ENCODE results near the gene EDAR.

Gene EDAR

DNA sequence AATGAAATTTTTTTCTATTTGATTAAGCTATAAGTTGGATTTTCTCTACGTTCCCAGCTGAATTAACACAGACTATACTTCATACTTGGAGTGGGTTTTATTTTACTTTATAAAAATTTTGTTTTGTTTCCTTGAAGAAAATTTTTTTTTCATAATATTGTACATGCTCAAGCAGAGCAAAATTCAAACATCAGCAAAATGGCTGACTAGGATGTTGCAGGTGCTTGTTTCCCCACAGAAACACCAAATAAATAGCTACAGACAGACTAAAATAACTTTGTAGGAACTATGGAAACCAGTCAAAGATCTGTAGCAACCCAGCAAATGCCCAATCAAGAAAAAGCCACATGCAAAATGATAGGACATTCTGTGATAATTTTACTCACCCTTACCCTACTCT is 120.1 kb downstream of the EDAR start:
- Histone ChIP-seq H3K4me3 (no peak overlapping the region), H3K27ac (no peak overlapping the region)
- no peak for DNase-seq (ENCODE audit: low spot score)
- TF ChIP-seq, protein P1, sequence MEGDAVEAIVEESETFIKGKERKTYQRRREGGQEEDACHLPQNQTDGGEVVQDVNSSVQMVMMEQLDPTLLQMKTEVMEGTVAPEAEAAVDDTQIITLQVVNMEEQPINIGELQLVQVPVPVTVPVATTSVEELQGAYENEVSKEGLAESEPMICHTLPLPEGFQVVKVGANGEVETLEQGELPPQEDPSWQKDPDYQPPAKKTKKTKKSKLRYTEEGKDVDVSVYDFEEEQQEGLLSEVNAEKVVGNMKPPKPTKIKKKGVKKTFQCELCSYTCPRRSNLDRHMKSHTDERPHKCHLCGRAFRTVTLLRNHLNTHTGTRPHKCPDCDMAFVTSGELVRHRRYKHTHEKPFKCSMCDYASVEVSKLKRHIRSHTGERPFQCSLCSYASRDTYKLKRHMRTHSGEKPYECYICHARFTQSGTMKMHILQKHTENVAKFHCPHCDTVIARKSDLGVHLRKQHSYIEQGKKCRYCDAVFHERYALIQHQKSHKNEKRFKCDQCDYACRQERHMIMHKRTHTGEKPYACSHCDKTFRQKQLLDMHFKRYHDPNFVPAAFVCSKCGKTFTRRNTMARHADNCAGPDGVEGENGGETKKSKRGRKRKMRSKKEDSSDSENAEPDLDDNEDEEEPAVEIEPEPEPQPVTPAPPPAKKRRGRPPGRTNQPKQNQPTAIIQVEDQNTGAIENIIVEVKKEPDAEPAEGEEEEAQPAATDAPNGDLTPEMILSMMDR (IDR thresholded peaks at IDR 0.05): no peak

DNA sequence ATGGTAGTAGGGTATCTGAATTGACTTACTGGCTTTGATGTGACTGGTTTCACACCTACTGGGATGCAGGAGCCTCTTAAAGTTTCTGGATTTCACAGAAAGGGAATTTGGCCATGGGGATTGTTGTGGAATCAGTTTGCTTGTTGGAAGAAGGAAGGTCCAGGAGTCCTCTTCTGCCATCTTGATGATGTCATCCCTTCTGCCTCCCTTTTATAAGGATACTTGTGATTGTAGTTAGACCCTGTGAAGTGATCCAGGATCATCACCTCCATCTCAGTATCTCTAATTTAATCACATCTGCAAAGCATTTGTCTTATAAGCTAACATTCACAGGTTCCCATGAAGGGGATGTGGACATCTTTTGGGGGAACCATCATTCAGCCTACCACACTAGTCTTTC is 123.0 kb downstream of the EDAR start:
- no peak overlapping the region for H3K4me3 ChIP-seq
- DNase-seq (ENCODE audit: low spot score): no peak
- TF ChIP-seq, protein P1 (IDR thresholded peaks at IDR 0.05): no peak
- H3K27ac ChIP-seq: no peak overlapping the region

DNA sequence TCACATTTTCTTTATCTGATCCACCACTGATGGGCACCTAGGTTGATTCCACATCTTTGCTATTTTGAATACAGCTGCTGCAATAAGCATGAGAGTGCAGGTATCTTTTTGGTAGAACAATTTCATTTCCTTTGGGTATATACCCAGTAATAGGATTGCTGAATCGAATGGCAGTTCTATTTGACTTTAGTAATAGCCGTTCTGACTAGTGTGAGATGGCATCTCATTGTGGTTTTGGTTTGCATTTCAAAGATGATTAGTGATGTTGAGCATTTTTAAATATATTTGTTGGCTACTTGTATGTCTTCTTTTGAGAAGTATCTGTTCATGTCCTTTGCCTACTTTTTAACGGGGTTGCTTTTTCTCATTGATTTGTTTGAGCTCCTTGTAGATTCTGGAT is 130.1 kb downstream of the EDAR start:
- no peak for DNase-seq (ENCODE audit: low spot score)
- no peak overlapping the region for H3K27ac ChIP-seq
- TF ChIP-seq, protein P1 (IDR thresholded peaks at IDR 0.05): no peak
- H3K4me3 ChIP-seq: no peak overlapping the region

DNA sequence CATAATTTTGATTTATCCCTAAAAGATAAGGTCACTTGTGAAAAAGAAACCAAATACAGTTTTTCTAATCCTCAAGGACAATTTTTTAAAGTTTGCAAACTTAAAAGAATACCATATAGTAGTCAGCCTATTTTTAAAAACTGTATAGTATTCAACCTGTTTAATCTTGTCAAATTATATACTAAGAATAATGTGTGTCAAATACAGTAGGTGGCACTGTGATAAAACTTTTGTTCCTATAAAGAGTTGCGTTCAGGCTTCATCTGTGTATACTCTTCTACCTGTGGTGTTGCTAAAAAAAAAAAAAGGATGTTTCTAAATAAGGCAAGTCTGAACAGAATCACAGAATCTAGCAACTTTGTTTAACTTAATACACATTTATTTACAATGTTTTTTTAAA is 133.8 kb downstream of the EDAR start:
- H3K4me3 ChIP-seq: no peak overlapping the region
- no peak overlapping the region for H3K27ac ChIP-seq
- TF ChIP-seq, protein P1 (IDR thresholded peaks at IDR 0.05): no peak
- DNase-seq (ENCODE audit: low spot score): no peak

DNA sequence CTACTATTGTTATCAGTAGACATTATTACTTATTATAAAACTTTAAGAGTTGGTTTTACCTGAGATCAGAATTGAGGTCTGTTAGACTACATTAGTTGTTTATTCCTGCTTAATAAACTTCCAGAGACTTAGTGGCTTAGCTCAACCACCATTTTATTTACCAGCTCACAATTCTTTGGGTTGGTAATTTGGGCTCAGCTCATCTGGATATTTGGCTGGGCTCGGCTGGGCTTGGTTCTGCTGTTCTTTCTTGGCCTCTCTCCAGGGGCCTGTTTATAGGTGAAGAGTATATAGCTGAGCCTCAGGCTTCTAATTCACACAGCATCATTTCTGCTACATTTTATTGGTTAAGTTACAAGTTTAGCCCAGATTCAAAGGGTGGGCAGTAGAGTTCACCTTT is 134.5 kb downstream of the EDAR start:
- TF ChIP-seq, protein P1 (IDR thresholded peaks at IDR 0.05): no peak
- Histone ChIP-seq H3K27ac (no peak overlapping the region), H3K4me3 (no peak overlapping the region)
- no peak for DNase-seq (ENCODE audit: low spot score)

DNA sequence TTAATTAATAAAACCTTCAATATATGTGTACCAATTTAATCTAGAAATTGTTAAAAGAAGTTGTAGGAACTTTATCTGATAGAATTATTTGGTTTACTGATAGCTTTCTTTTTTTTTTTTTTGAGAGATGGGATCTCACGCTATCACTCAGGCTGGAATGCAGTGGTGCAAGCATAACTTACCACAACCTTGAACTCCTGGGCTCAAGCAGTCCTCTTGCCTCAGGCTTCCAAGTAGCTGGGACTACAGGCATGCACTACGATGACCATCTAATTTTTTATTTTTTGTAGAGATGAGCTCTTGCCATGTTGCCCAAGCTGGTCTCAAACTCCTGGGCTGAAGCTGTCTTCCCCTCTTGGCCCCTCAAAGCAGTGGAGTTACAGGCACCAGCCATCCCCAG is 135.6 kb downstream of the EDAR start:
- TF ChIP-seq, protein P1 (IDR thresholded peaks at IDR 0.05): no peak
- no peak overlapping the region for H3K4me3 ChIP-seq
- H3K27ac ChIP-seq: no peak overlapping the region

DNA sequence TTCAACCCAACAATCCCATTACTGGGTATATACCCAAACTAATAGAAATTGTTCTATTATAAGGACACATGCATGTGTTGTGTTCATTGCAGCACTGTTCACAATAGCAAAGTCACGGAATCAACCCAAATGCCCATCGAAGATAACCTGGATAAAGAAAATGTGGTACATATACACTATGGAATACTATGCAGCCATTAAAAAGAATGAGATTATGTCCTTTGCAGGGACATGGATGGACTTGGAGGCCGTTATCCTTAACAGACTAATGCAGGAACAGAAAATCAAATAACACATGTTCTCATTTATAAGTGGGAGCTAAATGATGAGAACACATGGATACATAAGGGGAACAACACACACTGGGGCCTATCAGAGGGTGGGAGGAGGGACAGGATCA is 136.6 kb downstream of the EDAR start:
- TF ChIP-seq, protein P1 (IDR thresholded peaks at IDR 0.05): no peak
- no peak for DNase-seq (ENCODE audit: low spot score)
- H3K27ac ChIP-seq: no peak overlapping the region
- no peak overlapping the region for H3K4me3 ChIP-seq

More for the DNA sequence above, 135.6 kb downstream of the EDAR start:
- no peak for DNase-seq (ENCODE audit: low spot score)
